Measurements from ENCODE around the gene GFM1. TPM values are rescaled to one million over a fixed set of nuclear protein-coding genes. Genes with fewer than 3 reads are reported as not detected.

GFM1 gene
- 22.7 and 26.2 TPM in 2 replicates for total RNA-seq

DNA sequence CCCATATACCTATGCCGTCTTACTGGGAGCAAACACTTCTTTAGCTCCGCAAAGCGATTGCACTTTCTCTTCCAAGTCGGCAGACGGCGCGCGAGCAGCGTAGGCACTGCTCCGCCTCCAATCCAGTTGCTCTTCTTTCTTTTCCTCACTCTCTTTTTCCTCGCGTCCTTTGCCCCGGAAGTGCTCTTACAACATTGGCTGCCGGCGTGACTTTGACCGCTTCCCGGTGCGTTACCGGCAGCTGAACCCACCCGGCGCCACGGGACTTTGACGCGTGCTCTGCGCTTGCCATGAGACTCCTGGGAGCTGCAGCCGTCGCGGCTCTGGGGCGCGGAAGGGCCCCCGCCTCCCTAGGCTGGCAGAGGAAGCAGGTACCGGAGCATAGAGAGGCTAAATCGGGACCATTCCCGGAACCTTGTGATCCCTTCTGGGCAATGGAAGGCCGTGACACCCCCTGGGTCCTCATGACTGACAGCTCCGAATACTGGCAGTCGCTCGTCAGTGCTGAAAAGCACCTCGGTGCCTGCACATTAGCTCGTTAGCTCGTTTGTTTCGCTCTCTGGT is at the start of gene GFM1:
GFM1 (plus strand) TSS at position 183 of the 564 bp plus-strand sequence; CDS start at position 291, 108 bp downstream.

DNA sequence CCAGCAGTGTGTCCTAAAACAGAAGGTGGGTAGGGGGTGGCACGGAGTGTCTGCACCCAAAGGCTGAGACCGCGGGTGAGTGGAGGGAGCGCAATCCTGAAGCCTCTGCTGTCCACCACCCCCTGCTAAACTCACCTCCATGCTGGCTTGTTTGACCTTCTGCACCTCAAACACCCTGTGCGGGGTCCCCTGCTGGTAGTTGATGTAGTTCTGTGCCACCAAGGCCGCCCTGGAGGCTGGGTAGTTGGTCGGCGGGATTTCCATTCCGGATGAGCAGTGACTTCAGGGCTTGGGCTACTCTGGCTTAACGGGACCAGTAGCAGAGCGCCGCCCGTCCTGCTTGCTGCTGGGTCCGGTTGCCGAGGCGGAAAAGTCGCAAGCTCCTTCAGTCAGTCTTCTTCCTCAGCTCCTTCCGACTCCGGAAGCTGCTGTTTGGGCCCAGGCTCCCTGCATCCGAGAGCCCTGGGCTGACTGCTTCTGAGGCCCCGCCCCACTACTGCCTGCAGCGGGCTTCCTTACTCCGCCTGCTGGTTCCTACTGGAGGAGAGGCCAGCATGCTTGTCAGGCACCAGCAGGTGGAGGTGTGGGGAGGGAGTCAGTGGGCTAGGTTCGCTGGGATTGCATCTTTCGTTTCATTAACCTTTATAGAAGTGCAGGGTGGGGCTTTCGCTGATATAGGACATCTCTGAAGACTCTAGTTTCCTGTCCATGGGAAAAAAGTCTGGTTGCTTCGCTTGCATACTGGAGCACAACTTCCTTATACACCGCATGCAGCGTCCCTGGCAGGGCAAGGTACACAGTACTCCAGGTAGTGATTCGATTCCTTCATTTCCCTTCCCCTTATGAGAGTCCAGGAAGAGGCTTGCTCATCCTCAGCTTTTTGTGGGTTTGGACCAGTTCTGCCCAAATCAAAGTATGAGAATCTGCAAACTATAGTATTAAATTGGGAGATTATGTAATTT is 28.2 kb downstream of the GFM1 start, which contains the start of gene LXN:
LXN (minus strand) TSS at position 434 of the 962 bp plus-strand sequence; CDS start at position 264, 170 bp downstream.

DNA sequence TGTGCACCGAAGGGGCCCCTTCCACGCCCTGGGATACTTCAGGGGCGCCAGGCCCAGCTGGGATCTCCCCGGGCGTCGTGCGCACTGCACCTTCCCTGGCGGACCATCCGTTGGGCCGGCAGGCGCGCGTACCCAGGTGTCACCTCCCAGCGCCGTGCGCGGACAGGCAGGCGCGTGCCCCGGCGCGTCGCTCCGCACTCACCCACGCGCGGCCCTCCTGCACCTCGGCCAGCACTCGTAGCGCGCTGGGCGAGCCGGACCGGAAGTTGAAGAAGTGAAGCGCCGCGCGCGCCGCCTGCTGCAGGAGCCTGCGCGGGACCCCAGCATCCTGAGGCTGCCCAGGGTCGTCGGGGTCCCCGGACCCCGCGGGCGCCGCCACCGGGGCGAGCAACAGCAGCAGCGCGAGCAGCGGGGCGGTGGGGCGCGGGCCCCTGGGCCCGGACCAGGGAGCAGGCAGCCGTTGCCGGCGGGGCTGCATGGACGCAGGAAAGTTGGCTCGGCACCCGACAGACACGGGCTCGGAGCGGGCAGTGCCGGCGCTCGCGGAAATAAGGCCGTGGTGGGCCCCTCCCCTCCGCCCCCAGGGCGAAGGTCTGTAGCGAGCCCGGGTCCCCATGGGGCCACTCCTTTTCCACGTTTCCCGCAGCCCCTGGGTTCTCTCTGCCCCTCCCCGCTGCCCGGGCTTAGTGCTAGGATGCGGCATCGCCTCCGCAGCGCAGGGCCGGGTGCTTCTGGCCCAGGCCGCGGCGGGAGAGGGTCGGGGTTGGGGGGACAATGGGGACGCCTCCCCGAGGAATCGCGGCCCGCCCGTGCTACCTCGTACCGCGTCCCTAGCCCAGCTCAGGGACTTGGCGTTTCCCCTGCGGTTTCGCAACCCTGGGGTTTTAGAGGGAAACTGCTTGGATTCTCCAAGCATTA is 87.9 kb downstream of the GFM1 start, which contains the start of gene RARRES1:
RARRES1 (minus strand) TSS at position 520 of the 918 bp plus-strand sequence; CDS start at position 478, 42 bp downstream.

Other genes starting within 250 kb of the GFM1 start
- gene MLF1, start 73.3 kb upstream of the GFM1 start, total RNA-seq = 8.2 and 24.6 TPM in 2 replicates
- 269 and 374 TPM in 2 replicates for gene LXN, start 28.1 kb downstream of the GFM1 start, total RNA-seq
- 53.5 and 174 TPM in 2 replicates for gene RARRES1, start 87.9 kb downstream of the GFM1 start, total RNA-seq
- 130 and 197 TPM in 2 replicates for gene MFSD1, start 157.5 kb downstream of the GFM1 start, total RNA-seq

Data from bronchial smooth muscle cell (primary cell).